Astrocyte (in vitro differentiated cells and primary cell): ENCODE measurements around the gene PRRT1B. TPM values are rescaled to one million over a fixed set of nuclear protein-coding genes. Genes with fewer than 3 reads are reported as not detected.
"Not testable (repeated sequence)": the region's sequence is repeated elsewhere in the genome, so short reads cannot be mapped to it uniquely, and the experiment has no call there.

Experiments
- DNase-seq: peaks from one replicate; pipeline ENCODE4 v3.0.0-alpha.2; 2010; ENCODE audit warnings: low read depth
- FAIRE-seq: peaks from 2 replicates; lab custom pipeline; 2011; peaks lifted over from hg19 to GRCh38; lab: Jason Lieb, UNC
- H2AFZ ChIP-seq: 2 replicates; pipeline ENCODE4 v1.6.0; 2012; ENCODE audit warnings: low read depth, low read length, inconsistent platforms
- H3K27ac ChIP-seq: 2 replicates; pipeline ENCODE4 v1.5.1; 2011; ENCODE audit warnings: low read depth, low read length, inconsistent platforms
- H3K27me3 ChIP-seq: 2 replicates; pipeline ENCODE4 v1.6.0; 2011; ENCODE audit warnings: low read length, inconsistent platforms; ENCODE audit not compliant: insufficient read depth
- H3K36me3 ChIP-seq: 2 replicates; pipeline ENCODE4 v1.5.1; 2011; ENCODE audit warnings: low read length, inconsistent platforms; ENCODE audit not compliant: insufficient read depth
- H3K4me1 ChIP-seq: 2 replicates; pipeline ENCODE4 v1.5.1; 2011; ENCODE audit warnings: low read length, inconsistent platforms; ENCODE audit not compliant: insufficient read depth
- H3K4me2 ChIP-seq: 2 replicates; pipeline ENCODE4 v1.6.0; 2012; ENCODE audit warnings: low read length, inconsistent platforms
- H3K4me3 ChIP-seq: 2 replicates; pipeline ENCODE4 v1.5.1; 2011; ENCODE audit warnings: low read depth, mild to moderate bottlenecking, low read length, inconsistent platforms; ENCODE audit not compliant: insufficient read depth
- H3K79me2 ChIP-seq: 2 replicates; pipeline ENCODE4 v1.6.0; 2012; ENCODE audit warnings: mild to moderate bottlenecking, low read length, inconsistent platforms; ENCODE audit not compliant: insufficient read depth
- H3K9ac ChIP-seq: 2 replicates; pipeline ENCODE4 v1.6.0; 2012; ENCODE audit warnings: mild to moderate bottlenecking, low read length, inconsistent platforms
- H3K9me3 ChIP-seq: 2 replicates; pipeline ENCODE4 v1.5.1; 2012; ENCODE audit warnings: low read depth, mild to moderate bottlenecking, low read length, inconsistent platforms; ENCODE audit not compliant: insufficient read depth
- H4K20me1 ChIP-seq: 2 replicates; pipeline ENCODE4 v1.6.0; 2012; ENCODE audit warnings: low read length, inconsistent platforms; ENCODE audit not compliant: insufficient read depth
- H3K27ac Mint-ChIP-seq: one replicate; pipeline ENCODE4 v1.8.0; 2021; ENCODE audit warnings: mild to moderate bottlenecking, mixed read lengths; ENCODE audit not compliant: unreplicated experiment
- H3K27me3 Mint-ChIP-seq: one replicate; pipeline ENCODE4 v1.8.0; 2021; ENCODE audit warnings: low read depth, mixed read lengths; ENCODE audit not compliant: unreplicated experiment
- H3K36me3 Mint-ChIP-seq: one replicate; pipeline ENCODE4 v1.8.0; 2021; ENCODE audit warnings: low read depth, mixed read lengths; ENCODE audit not compliant: unreplicated experiment
- H3K4me1 Mint-ChIP-seq: one replicate; pipeline ENCODE4 v1.8.0; 2021; ENCODE audit warnings: low read depth, mixed read lengths; ENCODE audit not compliant: unreplicated experiment
- H3K4me3 Mint-ChIP-seq: one replicate; pipeline ENCODE4 v1.8.0; 2021; ENCODE audit warnings: mild to moderate bottlenecking, moderate library complexity, mixed read lengths; ENCODE audit not compliant: unreplicated experiment
- H3K9me3 Mint-ChIP-seq: one replicate; pipeline ENCODE4 v1.8.0; 2021; ENCODE audit warnings: mild to moderate bottlenecking, mixed read lengths; ENCODE audit not compliant: unreplicated experiment
- EZH2 ChIP-seq: IDR thresholded peaks from 2 replicates; pipeline ENCODE4 v1.6.1; 2012; ENCODE audit warnings: mild to moderate bottlenecking, low read length, inconsistent platforms; ENCODE audit not compliant: insufficient read depth
- total RNA-seq: library from RNA; stranded (reverse); gene quantifications from 2 replicates; pipeline ENCODE4 v1.2.1, GENCODE V29; 2021
- TF ChIP-seq, protein P1 (sequence below): IDR thresholded peaks from 2 replicates; pipeline ENCODE4 v1.5.1; 2011; ENCODE audit warnings: low read depth, mild to moderate bottlenecking, inconsistent platforms, low read length, moderate library complexity; ENCODE audit not compliant: insufficient read depth

The PRRT1B gene
- total RNA-seq, 1 donor from 2014 or later: not detected

DNA sequence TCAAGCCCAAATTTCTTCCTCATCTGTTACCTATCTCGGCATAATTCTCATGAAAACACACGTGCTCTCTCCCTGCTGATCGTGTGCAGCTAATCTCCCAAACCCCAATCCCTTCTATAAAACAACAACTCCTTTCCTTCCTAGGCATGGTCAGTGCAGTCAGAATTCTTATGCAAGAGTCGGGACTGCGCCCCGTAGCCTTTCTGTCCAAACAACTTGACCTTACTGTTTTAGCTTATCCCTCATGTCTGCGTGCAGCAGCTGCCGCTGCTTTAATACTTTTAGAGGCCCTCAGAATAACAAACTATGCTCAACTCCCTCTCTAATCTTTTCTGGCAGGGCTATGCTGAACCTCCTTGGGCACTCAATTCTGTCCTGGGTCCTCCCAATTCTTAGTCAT lies 5.1 kb downstream of the PRRT1B start:
- peaks cover 31% of the 10 kb centered on the region for H3K27me3 ChIP-seq
- not testable (repeated sequence) for H3K27ac Mint-ChIP-seq, H3K9me3 ChIP-seq, DNase-seq, H3K4me1 ChIP-seq, H3K9ac ChIP-seq, H3K79me2 ChIP-seq, H2AFZ ChIP-seq, H3K4me1 Mint-ChIP-seq, H3K4me3 Mint-ChIP-seq, H4K20me1 ChIP-seq, H3K4me2 ChIP-seq, FAIRE-seq, H3K36me3 ChIP-seq, H3K4me3 ChIP-seq, H3K27ac ChIP-seq
- Mint-ChIP-seq H3K9me3 (peaks cover 35% of the 10 kb centered on the region), H3K36me3 (peaks cover 17% of the 10 kb centered on the region), H3K27me3 (peaks cover 63% of the 10 kb centered on the region)

DNA sequence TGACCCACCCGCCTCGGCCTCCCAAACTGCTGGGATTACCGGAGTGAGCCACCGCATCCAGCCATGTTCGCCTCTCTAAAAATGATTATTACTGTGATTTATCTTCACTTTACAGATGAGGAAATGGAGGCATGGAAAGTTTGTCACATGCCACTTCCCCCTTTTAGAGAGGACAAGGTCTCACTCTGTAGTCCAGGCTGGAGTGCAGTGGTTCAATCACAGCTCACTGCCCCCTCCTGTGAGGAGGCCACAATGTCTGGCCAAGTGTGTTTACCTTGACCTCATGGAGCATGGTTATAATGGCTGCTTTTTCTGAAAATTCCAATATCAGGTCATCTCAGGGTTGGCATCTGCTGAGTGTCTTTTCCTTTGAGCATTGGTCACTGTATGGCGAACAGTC lies 6.7 kb downstream of the PRRT1B start:
- Histone ChIP-seq H3K4me2 (no peak overlapping the region), H3K27ac (no peak overlapping the region), H3K9me3 (no peaks in the 10 kb centered on the region), H3K79me2 (no peaks in the 10 kb centered on the region), H2AFZ (no peak overlapping the region), H3K36me3 (no peaks in the 10 kb centered on the region), H3K4me1 (no peaks in the 10 kb centered on the region), H3K9ac (no peak overlapping the region), H3K4me3 (no peak overlapping the region), H4K20me1 (no peaks in the 10 kb centered on the region), H3K27me3 (peaks cover 19% of the 10 kb centered on the region)
- DNase-seq (no peak), FAIRE-seq (no peak)
- TF ChIP-seq EZH2: no peak
- TF ChIP-seq, protein P1, sequence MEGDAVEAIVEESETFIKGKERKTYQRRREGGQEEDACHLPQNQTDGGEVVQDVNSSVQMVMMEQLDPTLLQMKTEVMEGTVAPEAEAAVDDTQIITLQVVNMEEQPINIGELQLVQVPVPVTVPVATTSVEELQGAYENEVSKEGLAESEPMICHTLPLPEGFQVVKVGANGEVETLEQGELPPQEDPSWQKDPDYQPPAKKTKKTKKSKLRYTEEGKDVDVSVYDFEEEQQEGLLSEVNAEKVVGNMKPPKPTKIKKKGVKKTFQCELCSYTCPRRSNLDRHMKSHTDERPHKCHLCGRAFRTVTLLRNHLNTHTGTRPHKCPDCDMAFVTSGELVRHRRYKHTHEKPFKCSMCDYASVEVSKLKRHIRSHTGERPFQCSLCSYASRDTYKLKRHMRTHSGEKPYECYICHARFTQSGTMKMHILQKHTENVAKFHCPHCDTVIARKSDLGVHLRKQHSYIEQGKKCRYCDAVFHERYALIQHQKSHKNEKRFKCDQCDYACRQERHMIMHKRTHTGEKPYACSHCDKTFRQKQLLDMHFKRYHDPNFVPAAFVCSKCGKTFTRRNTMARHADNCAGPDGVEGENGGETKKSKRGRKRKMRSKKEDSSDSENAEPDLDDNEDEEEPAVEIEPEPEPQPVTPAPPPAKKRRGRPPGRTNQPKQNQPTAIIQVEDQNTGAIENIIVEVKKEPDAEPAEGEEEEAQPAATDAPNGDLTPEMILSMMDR: no peak
- Mint-ChIP-seq H3K36me3 (peaks cover 20% of the 10 kb centered on the region), H3K9me3 (peaks cover 39% of the 10 kb centered on the region), H3K4me1 (no peaks in the 10 kb centered on the region), H3K27me3 (peaks cover 71% of the 10 kb centered on the region), H3K27ac (no peak overlapping the region), H3K4me3 (no peak overlapping the region)

DNA sequence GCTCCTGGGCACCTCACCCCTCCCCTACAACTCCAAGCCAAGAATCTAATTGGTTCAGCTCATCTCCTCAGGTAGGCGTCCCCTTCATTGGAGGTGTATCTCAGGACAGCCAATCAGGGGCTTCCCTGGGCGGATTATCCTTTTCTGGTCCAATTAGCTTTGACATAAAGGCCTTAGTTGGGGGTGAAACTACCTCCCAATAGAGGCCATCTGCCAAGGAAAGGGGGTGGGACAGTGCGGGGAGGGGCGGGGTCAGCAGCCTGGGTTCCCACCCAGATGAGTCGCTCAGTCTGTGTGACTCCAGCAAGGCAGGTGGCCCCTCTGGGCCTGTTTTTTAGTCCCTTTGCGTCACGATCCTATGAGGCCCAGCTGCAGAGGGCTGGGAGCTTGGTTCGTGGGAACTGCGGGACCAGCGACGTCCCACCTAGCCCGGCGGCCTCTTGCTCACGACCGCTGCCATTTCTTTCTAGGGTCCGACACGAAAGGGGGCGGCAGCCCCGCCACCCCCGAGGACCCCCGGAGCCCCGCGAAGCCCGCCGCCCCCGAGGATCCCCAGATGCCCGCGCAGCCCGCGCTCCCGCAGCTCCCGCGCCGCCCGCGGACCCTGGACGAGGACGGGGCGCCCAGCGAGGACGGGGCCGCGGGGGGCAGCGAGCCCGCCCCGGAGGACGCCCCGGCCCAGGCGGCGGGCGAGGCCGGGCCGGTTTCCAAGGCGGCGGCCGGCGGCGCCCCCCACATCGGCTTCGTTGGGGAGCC lies 8.9 kb downstream of the PRRT1B start:
- Mint-ChIP-seq H3K27me3 (peaks cover 52% of the 10 kb centered on the region), H3K4me1 (no peaks in the 10 kb centered on the region), H3K9me3 (peaks cover 18% of the 10 kb centered on the region), H3K36me3 (peaks cover 14% of the 10 kb centered on the region), H3K27ac (no peak overlapping the region), H3K4me3 (no peak overlapping the region)
- Histone ChIP-seq H3K4me1 (no peaks in the 10 kb centered on the region), H3K27ac (no peak overlapping the region), H3K4me2 (no peak overlapping the region), H3K4me3 (no peak overlapping the region), H4K20me1 (no peaks in the 10 kb centered on the region), H2AFZ (no peak overlapping the region), H3K79me2 (no peaks in the 10 kb centered on the region), H3K9ac (no peak overlapping the region), H3K36me3 (no peaks in the 10 kb centered on the region), H3K9me3 (no peaks in the 10 kb centered on the region), H3K27me3 (peaks cover 16% of the 10 kb centered on the region)
- FAIRE-seq (no peak), DNase-seq (no peak)
- TF ChIP-seq, protein P1: no peak
- TF ChIP-seq EZH2: no peak
